GM23338 (cell line): ENCODE measurements around the gene CDK14. TPM values are rescaled to one million over a fixed set of nuclear protein-coding genes. Genes with fewer than 3 reads are reported as not detected.

Experiments used
- ATAC-seq: fragments of 200-7000 bp; cut with Tn5 transposase; 3 replicates; pipeline ENCODE4 v1.9.1; 2020
- DNase-seq: peaks from one replicate; pipeline ENCODE4 v3.0.0-alpha.2; 2015; ENCODE audit warnings: low spot score
- H2AFZ ChIP-seq: fragments of 200-600 bp; sonication (generic); 2 replicates; pipeline ENCODE4 v1.8.0; 2016; ENCODE audit warnings: antibody characterized with exemption, mild to moderate bottlenecking, moderate library complexity
- H3F3A ChIP-seq: fragments of 200-600 bp; sonication (generic); replicated peaks from 2 replicates; pipeline ENCODE4 v1.8.0; 2017; ENCODE audit warnings: antibody characterized with exemption, mixed run types, low read depth
- H3K27ac ChIP-seq: fragments of 200-600 bp; sonication (generic); 2 replicates; pipeline ENCODE4 v1.6.1; 2016; ENCODE audit warnings: low read depth
- H3K27me3 ChIP-seq: fragments of 200-600 bp; sonication (generic); 2 replicates; pipeline ENCODE4 v1.8.0; 2016; ENCODE audit warnings: mild to moderate bottlenecking, mixed run types, moderate library complexity; ENCODE audit not compliant: insufficient read depth
- H3K36me3 ChIP-seq: fragments of 200-600 bp; sonication (generic); 2 replicates; pipeline ENCODE4 v1.8.0; 2016; ENCODE audit warnings: mild to moderate bottlenecking; ENCODE audit not compliant: insufficient read depth
- H3K4me1 ChIP-seq: fragments of 200-600 bp; sonication (generic); 2 replicates; pipeline ENCODE4 v1.8.0; 2016; ENCODE audit warnings: mild to moderate bottlenecking, moderate library complexity; ENCODE audit not compliant: insufficient read depth
- H3K4me2 ChIP-seq: fragments of 200-600 bp; sonication (generic); 2 replicates; pipeline ENCODE4 v1.7.1; 2017; ENCODE audit warnings: mixed run types
- H3K4me3 ChIP-seq: fragments of 200-600 bp; sonication (generic); 2 replicates; pipeline ENCODE4 v1.6.1; 2016; ENCODE audit warnings: mixed run types
- H3K79me2 ChIP-seq: fragments of 200-600 bp; sonication (generic); replicated peaks from 2 replicates; pipeline ENCODE4 v1.8.0; 2017; ENCODE audit warnings: mild to moderate bottlenecking; ENCODE audit not compliant: insufficient read depth
- H3K9me2 ChIP-seq: fragments of 200-600 bp; sonication (generic); 2 replicates; pipeline ENCODE4 v1.8.0; 2017; ENCODE audit not compliant: insufficient read depth
- H4K20me1 ChIP-seq: fragments of 200-600 bp; sonication (generic); replicated peaks from 2 replicates; pipeline ENCODE4 v1.8.0; 2017; ENCODE audit warnings: mild to moderate bottlenecking; ENCODE audit not compliant: insufficient read depth
- H3K27ac Mint-ChIP-seq: 2 replicates; pipeline ENCODE4 v1.8.0; 2020; ENCODE audit warnings: inconsistent platforms, mild to moderate bottlenecking, moderate library complexity, mixed read lengths
- H3K27me3 Mint-ChIP-seq: 3 replicates; pipeline ENCODE4 v1.8.0; 2022; ENCODE audit warnings: low read depth, mild to moderate bottlenecking, moderate library complexity, mixed read lengths, inconsistent platforms; ENCODE audit not compliant: insufficient read depth, poor library complexity
- H3K36me3 Mint-ChIP-seq: 3 replicates; pipeline ENCODE4 v1.8.0; 2021; ENCODE audit warnings: low read depth, mild to moderate bottlenecking, inconsistent platforms, moderate library complexity, mixed read lengths
- H3K4me1 Mint-ChIP-seq: 3 replicates; pipeline ENCODE4 v1.8.0; 2020; ENCODE audit warnings: mild to moderate bottlenecking, inconsistent platforms, mixed read lengths
- H3K4me3 Mint-ChIP-seq: 3 replicates; pipeline ENCODE4 v1.8.0; 2021; ENCODE audit warnings: moderate library complexity, mild to moderate bottlenecking, inconsistent platforms, mixed read lengths
- H3K9me3 Mint-ChIP-seq: 3 replicates; pipeline ENCODE4 v1.8.0; 2020; ENCODE audit warnings: moderate library complexity, mild to moderate bottlenecking, inconsistent platforms, mixed read lengths
- CREB1 ChIP-seq: fragments of 250-450 bp; sonication (Bioruptor Pico); IDR thresholded peaks from 2 replicates; pipeline ENCODE4 v1.5.0; 2020; ENCODE audit warnings: low read depth, mild to moderate bottlenecking, moderate library complexity
- ETS1 ChIP-seq: IDR thresholded peaks from 2 replicates; pipeline ENCODE4 v1.6.1; 2016; ENCODE audit warnings: antibody characterized with exemption
- EZH2 ChIP-seq: fragments of 200-600 bp; sonication (generic); IDR thresholded peaks from one replicate; pipeline ENCODE4 v1.8.0; 2017; ENCODE audit warnings: antibody characterized with exemption, mild to moderate bottlenecking, low read depth; ENCODE audit not compliant: unreplicated experiment
- EZH2phosphoT487 ChIP-seq: fragments of 200-600 bp; sonication (generic); IDR thresholded peaks from one replicate; pipeline ENCODE4 v1.8.1; 2018; ENCODE audit warnings: antibody characterized with exemption; ENCODE audit not compliant: unreplicated experiment
- JUNB ChIP-seq: IDR thresholded peaks from one replicate; pipeline ENCODE4 v1.6.1; 2016; ENCODE audit warnings: antibody characterized with exemption; ENCODE audit not compliant: unreplicated experiment
- NANOG ChIP-seq: IDR thresholded peaks from 2 replicates; pipeline ENCODE4 v1.6.1; 2016; ENCODE audit warnings: antibody characterized with exemption, borderline replicate concordance
- POLR2AphosphoS5 ChIP-seq: IDR thresholded peaks from 2 replicates; pipeline ENCODE4 v1.6.1; 2016; ENCODE audit warnings: antibody characterized with exemption, low read depth
- REST ChIP-seq: IDR thresholded peaks from one replicate; pipeline ENCODE4 v1.6.1; 2018; ENCODE audit warnings: antibody characterized with exemption; ENCODE audit not compliant: unreplicated experiment
- ZNF114 ChIP-seq: fragments of 250-450 bp; sonication (Bioruptor Pico); IDR thresholded peaks from 2 replicates; pipeline ENCODE4 v1.5.0; 2020; ENCODE audit warnings: mild to moderate bottlenecking, moderate library complexity
- ZNF462 ChIP-seq: fragments of 250-450 bp; sonication (Bioruptor Pico); IDR thresholded peaks from 2 replicates; pipeline ENCODE4 v1.5.0; 2020; ENCODE audit warnings: mild to moderate bottlenecking, moderate library complexity
- polyA plus RNA-seq: library from polyadenylated mRNA; unstranded; fragments of >200 nt; fragmentation: Nextera tagmentation; extraction: Ambion mirVana; gene quantifications from 2 replicates; pipeline ENCODE4 v1.2.1, GENCODE V29; 2016
- total RNA-seq: library from RNA; depleted of rRNA; stranded (reverse); fragments of >200 nt; shearing (Covaris generic); gene quantifications from 2 replicates; pipeline ENCODE4 v1.2.3, GENCODE V29; 2014
- TF ChIP-seq, protein P1 (sequence below), 2 experiments: fragments of 200-600 bp in 1 of 2; sonication (generic) in 1 of 2; conservative IDR thresholded peaks; 2 replicates each; pipeline versions ENCODE4 v1.5.1 to v1.6.1; 2016 to 2017; ENCODE audit warnings: antibody characterized with exemption in 2 of 2, low read depth in 2 of 2, mild to moderate bottlenecking in 2 of 2, moderate library complexity in 1 of 2

Gene CDK14
- total and polyA plus RNA-seq, 2 experiments from 2014 or later, result 11.2 to 24.0 TPM

DNA sequence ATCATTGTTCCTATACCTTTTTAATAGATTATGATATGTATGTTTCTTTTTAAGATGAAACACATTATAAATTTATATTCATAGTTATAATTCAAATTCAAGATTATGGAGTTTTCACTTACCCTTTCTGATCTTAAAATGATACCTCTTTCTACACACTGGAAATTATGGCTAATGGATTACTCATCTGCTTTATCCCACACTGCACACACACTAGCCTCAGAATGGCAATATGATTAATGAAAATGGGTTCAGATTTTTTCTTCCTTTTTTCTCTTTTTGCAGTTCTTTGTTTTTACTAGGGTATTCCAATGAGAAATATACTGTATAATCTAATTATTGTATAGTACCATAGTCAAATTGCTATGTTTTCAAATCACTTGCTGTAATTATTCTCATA lies 585.8 kb downstream of the CDK14 start (continued):
- no peak for TF ChIP-seq REST

DNA sequence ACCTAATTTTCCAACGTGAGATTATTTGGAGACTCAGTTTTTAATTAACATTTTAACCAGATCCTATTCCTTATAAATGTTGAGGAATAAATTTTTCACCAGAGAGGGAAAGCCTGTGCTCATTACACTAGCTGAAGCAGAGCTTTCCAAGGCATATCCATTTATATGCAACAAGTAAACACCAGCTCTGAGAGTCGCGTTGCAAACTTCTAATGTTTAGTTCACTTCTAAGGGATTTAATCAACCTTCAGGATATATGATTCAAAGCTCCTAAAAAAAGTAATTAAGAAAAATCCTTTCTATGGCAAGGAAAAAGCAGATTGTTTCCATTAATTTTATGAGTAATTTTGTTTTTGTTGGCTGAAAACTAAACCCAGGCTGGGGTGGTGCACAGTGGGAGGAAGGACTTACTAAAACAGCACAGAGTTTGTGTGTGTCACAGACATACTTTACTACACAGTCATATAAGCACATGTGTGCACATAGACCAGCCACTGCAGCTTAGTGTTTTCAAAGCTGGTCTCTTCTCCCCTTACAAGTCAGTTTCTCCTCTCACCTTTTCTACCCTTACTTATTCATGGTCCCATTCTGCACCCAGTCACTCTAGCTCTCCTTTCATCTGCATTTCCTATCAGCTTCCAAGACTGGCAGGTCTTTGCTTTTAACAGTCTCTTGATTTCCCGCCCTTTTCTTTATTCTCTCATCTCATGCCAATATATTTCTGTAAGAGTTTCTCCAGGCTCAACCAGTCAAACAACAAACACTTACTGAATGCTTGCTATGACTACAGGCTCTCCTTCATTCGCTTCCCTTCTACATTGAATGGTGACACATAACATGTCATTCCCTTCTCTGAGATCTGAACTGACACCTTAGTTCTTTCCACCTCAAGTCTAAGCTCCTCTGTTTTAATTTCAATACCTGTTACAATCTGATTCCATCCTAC lies 587.0 kb downstream of the CDK14 start:
- no peaks in the 10 kb centered on the region for H3K36me3 ChIP-seq
- H3F3A ChIP-seq, result no peaks in the 10 kb centered on the region
- H3K4me1 Mint-ChIP-seq, result no peaks in the 10 kb centered on the region
- H3K27ac ChIP-seq, result no peak overlapping the region
- ATAC-seq (no peak), DNase-seq (no peak)
- H3K36me3 Mint-ChIP-seq, result peaks cover 3% of the 10 kb centered on the region; the same call in 2 of the 3 replicates
- no peak overlapping the region for H3K4me2 ChIP-seq
- H4K20me1 ChIP-seq, result no peaks in the 10 kb centered on the region
- H3K27ac Mint-ChIP-seq, result no peak overlapping the region
- H3K4me1 ChIP-seq, result no peaks in the 10 kb centered on the region
- peaks cover 9% of the 10 kb centered on the region; the same call in 2 of the 3 replicates for H3K9me3 Mint-ChIP-seq
- H3K79me2 ChIP-seq, result no peaks in the 10 kb centered on the region
- H3K27me3 Mint-ChIP-seq, result no peaks in the 10 kb centered on the region
- no peaks in the 10 kb centered on the region for H3K27me3 ChIP-seq
- no peak overlapping the region for H3K4me3 Mint-ChIP-seq
- no peak overlapping the region for H3K4me3 ChIP-seq
- no peaks in the 10 kb centered on the region for H3K9me2 ChIP-seq
- no peak overlapping the region for H2AFZ ChIP-seq
- no peak for TF ChIP-seq EZH2phosphoT487
- no peak for TF ChIP-seq CREB1 (CRISPR knock-in tag)
- no peak for TF ChIP-seq EZH2
- TF ChIP-seq, protein P1, sequence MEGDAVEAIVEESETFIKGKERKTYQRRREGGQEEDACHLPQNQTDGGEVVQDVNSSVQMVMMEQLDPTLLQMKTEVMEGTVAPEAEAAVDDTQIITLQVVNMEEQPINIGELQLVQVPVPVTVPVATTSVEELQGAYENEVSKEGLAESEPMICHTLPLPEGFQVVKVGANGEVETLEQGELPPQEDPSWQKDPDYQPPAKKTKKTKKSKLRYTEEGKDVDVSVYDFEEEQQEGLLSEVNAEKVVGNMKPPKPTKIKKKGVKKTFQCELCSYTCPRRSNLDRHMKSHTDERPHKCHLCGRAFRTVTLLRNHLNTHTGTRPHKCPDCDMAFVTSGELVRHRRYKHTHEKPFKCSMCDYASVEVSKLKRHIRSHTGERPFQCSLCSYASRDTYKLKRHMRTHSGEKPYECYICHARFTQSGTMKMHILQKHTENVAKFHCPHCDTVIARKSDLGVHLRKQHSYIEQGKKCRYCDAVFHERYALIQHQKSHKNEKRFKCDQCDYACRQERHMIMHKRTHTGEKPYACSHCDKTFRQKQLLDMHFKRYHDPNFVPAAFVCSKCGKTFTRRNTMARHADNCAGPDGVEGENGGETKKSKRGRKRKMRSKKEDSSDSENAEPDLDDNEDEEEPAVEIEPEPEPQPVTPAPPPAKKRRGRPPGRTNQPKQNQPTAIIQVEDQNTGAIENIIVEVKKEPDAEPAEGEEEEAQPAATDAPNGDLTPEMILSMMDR (conservative IDR thresholded peaks at IDR 0.05; ENCODE audit: low read depth in 2 of 2), result no peak
- TF ChIP-seq ZNF462 (CRISPR knock-in tag), result no peak
- no peak for TF ChIP-seq POLR2AphosphoS5
- TF ChIP-seq NANOG, result no peak
- TF ChIP-seq ETS1, result no peak
- TF ChIP-seq ZNF114 (CRISPR knock-in tag), result no peak
- TF ChIP-seq JUNB, result no peak
